ENCODE results near the gene P4HB. TPM values are rescaled to one million over a fixed set of nuclear protein-coding genes. Genes with fewer than 3 reads are reported as not detected.

Gene P4HB
- total RNA-seq, 1 donor from 2014 or later, result 371 TPM

- DNase-seq (ENCODE audit: low spot score), result no peak
- intact Hi-C loops (cut with DNase I), result no loop called here
Measured at GRCh38 chr17:81837641-81838040, 22.7 kb downstream of the P4HB start.

- intact Hi-C loops (cut with DNase I), result loop anchor here (5.0 kb wide), 1 partner anchor 37 kb away; the partner anchor contains the start of gene ARHGDIA
Measured at GRCh38 chr17:81834831-81835267, 25.5 kb downstream of the P4HB start, which contains the start of gene PPP1R27. Gene PPP1R27, minus strand, starts transcription at chr17:81835050. Its CDS starts 97 bp downstream, at chr17:81834953.

GRCh38 chr17:81833921-81834830 is 26.2 kb downstream of the P4HB start:
- intact Hi-C loops (cut with DNase I), result loop anchor here (2.0 to 5.0 kb wide), 2 partner anchors 27 to 38 kb away; partner anchors contain the start of genes ARHGDIA and P4HB
- DNase-seq (ENCODE audit: low spot score), result no peak

More at GRCh38 chr17:81834831-81835267, 25.5 kb downstream of the P4HB start, which contains the start of gene PPP1R27:
- no peak for DNase-seq (ENCODE audit: low spot score)

- DNase-seq (ENCODE audit: low spot score), result peak; percentile 95
- intact Hi-C loops (cut with DNase I), result loop anchor here (2.0 to 5.0 kb wide), 2 partner anchors 27 to 39 kb away; partner anchors contain the start of genes ARHGDIA and P4HB
Measured at GRCh38 chr17:81833160-81833920, 27.0 kb downstream of the P4HB start, which contains the start of gene MCRIP1. Gene MCRIP1, minus strand, starts transcription at chr17:81833291. Its CDS starts 8,785 bp downstream, at chr17:81824506.

- DNase-seq (ENCODE audit: low spot score), result peak; percentile 82
- intact Hi-C loops (cut with DNase I), result loop anchor here (2.0 to 5.0 kb wide), 2 partner anchors 28 to 40 kb away; partner anchors contain the start of genes ARHGDIA and P4HB
Measured at GRCh38 chr17:81832608-81833159, 27.7 kb downstream of the P4HB start.

- intact Hi-C loops (cut with DNase I), result loop anchor here (2.0 to 5.0 kb wide), 2 partner anchors 29 to 40 kb away; partner anchors contain the start of genes ARHGDIA and P4HB
- no peak for DNase-seq (ENCODE audit: low spot score)
Measured at GRCh38 chr17:81831957-81832607, 28.3 kb downstream of the P4HB start.

GRCh38 chr17:81831563-81831956 is 28.8 kb downstream of the P4HB start:
- intact Hi-C loops (cut with DNase I), result loop anchor here (5.0 kb wide), 1 partner anchor 41 kb away; the partner anchor contains the start of gene ARHGDIA
- no peak for DNase-seq (ENCODE audit: low spot score)

- intact Hi-C loops (cut with DNase I), result loop anchor here (5.0 kb wide), 1 partner anchor 42 kb away; the partner anchor contains the start of gene ARHGDIA
Measured at GRCh38 chr17:81829858-81830257, 30.5 kb downstream of the P4HB start.

GRCh38 chr17:81828656-81829055 is 31.7 kb downstream of the P4HB start:
- intact Hi-C loops (cut with DNase I), result no loop called here
- DNase-seq (ENCODE audit: low spot score), result no peak

More at GRCh38 chr17:81829858-81830257, 30.5 kb downstream of the P4HB start:
- DNase-seq (ENCODE audit: low spot score), result no peak

- DNase-seq (ENCODE audit: low spot score), result no peak
- intact Hi-C loops (cut with DNase I), result no loop called here
Measured at GRCh38 chr17:81825841-81826466, 34.4 kb downstream of the P4HB start.

- intact Hi-C loops (cut with DNase I), result no loop called here
Measured at GRCh38 chr17:81824595-81824994, 35.7 kb downstream of the P4HB start.

GRCh38 chr17:81823820-81824550 is 36.4 kb downstream of the P4HB start:
- no peak for DNase-seq (ENCODE audit: low spot score)
- intact Hi-C loops (cut with DNase I), result no loop called here

More at GRCh38 chr17:81824595-81824994, 35.7 kb downstream of the P4HB start:
- no peak for DNase-seq (ENCODE audit: low spot score)

GRCh38 chr17:81822996-81823819 is 37.1 kb downstream of the P4HB start:
- intact Hi-C loops (cut with DNase I), result no loop called here
- no peak for DNase-seq (ENCODE audit: low spot score)

- intact Hi-C loops (cut with DNase I), result no loop called here
- DNase-seq (ENCODE audit: low spot score), result no peak
Measured at GRCh38 chr17:81822312-81822637, 38.1 kb downstream of the P4HB start.

- peak; percentile 87 for DNase-seq (ENCODE audit: low spot score)
- intact Hi-C loops (cut with DNase I), result no loop called here
Measured at GRCh38 chr17:81821603-81822311, 38.6 kb downstream of the P4HB start.

- DNase-seq (ENCODE audit: low spot score), result no peak
- intact Hi-C loops (cut with DNase I), result no loop called here
Measured at GRCh38 chr17:81821147-81821546, 39.2 kb downstream of the P4HB start.

Data from cardiac septum (tissue), 1 donor.